ENCODE results near the gene AGPAT4.

The AGPAT4 gene

DNA sequence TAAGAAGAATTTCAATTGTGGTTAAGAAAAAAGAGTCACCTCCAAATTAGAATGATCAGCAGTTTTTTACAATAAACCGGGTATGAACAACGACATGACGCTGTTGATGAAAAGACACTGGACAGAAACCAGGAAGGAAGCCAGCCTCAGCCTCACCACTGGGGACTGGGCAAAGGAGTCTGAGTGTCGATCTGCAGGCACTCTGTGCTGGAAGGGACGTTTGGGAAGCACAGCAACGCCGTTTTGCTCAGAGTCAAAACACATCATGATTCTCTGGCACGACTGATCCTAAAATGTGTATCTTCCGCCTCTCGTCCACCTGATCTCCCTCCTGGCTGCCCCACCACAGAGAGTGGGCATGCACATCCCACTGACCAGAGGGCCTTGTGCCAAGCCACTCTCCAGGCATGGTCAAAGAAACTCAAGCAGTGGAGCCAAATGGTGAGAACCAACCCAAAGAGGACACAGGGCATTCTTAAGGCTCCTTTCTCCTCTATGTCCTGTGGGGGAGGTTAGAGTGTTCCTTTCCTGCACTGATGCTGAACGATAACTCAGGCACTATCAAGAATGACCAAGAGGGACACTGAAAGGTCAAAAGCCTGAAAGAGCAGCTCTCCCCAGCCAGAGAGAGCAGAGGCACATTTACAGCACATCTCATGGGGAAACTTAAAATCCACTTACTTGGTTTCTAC lies 68.8 kb downstream of the AGPAT4 start:
- H3K79me1 ChIP-seq (ENCODE audit: low read length) = no peaks in the 10 kb centered on the region
- H3K4me3 ChIP-seq (ENCODE audit: low read depth, low read length) = no peak overlapping the region
- H4K12ac ChIP-seq (ENCODE audit: low read depth, low read length) = no peak overlapping the region
- H3K14ac ChIP-seq (ENCODE audit: low read length) = no peak overlapping the region
- no peak overlapping the region for H3K4me2 ChIP-seq (ENCODE audit: low read length)
- no peak overlapping the region for H2BK5ac ChIP-seq (ENCODE audit: low read depth, low read length, poor library complexity)
- H3K27ac ChIP-seq (ENCODE audit: low read depth, low read length) = no peak overlapping the region
- H3K23ac ChIP-seq (ENCODE audit: low read length) = no peak overlapping the region
- no peak for DNase-seq
- H3K79me2 ChIP-seq (ENCODE audit: control insufficient read depth, insufficient read depth, low read length, poor library complexity) = no peaks in the 10 kb centered on the region
- no peak overlapping the region for H2AK5ac ChIP-seq (ENCODE audit: low read length)
- no peak overlapping the region for H2BK12ac ChIP-seq (ENCODE audit: low read length)
- no peaks in the 10 kb centered on the region for H3K9me3 ChIP-seq (ENCODE audit: insufficient read depth, low read depth, low read length)
- no peak overlapping the region for H4K8ac ChIP-seq (ENCODE audit: low read depth, low read length)
- no peak overlapping the region for H3K4ac ChIP-seq (ENCODE audit: low read depth, low read length)
- no peak overlapping the region for H3K9ac ChIP-seq (ENCODE audit: low read length)
- no peak overlapping the region for H2BK120ac ChIP-seq (ENCODE audit: insufficient read depth, low read length, poor library complexity)
- H3K36me3 ChIP-seq (ENCODE audit: control insufficient read depth in 1 of 2, insufficient read depth in 2 of 2, low read length in 2 of 2) = peaks cover 0 to 1% of the 10 kb centered on the region in 2 experiments
- H3K18ac ChIP-seq (ENCODE audit: low read length) = no peak overlapping the region
- no peak overlapping the region for H2AFZ ChIP-seq (ENCODE audit: insufficient read depth, low read length, poor library complexity)
- no CpG with 5 or more reads among the region's 11 CpGs for WGBS (ENCODE audit: extremely low coverage, insufficient coverage, insufficient read length)
- no peaks in the 10 kb centered on the region for H3K4me1 ChIP-seq (ENCODE audit: control insufficient read depth in 1 of 2, insufficient read depth in 2 of 2, low read length in 2 of 2)
- no peak overlapping the region for H4K91ac ChIP-seq (ENCODE audit: low read depth, low read length)
- H3K27me3 ChIP-seq (ENCODE audit: insufficient read depth, low read length) = no peaks in the 10 kb centered on the region

DNA sequence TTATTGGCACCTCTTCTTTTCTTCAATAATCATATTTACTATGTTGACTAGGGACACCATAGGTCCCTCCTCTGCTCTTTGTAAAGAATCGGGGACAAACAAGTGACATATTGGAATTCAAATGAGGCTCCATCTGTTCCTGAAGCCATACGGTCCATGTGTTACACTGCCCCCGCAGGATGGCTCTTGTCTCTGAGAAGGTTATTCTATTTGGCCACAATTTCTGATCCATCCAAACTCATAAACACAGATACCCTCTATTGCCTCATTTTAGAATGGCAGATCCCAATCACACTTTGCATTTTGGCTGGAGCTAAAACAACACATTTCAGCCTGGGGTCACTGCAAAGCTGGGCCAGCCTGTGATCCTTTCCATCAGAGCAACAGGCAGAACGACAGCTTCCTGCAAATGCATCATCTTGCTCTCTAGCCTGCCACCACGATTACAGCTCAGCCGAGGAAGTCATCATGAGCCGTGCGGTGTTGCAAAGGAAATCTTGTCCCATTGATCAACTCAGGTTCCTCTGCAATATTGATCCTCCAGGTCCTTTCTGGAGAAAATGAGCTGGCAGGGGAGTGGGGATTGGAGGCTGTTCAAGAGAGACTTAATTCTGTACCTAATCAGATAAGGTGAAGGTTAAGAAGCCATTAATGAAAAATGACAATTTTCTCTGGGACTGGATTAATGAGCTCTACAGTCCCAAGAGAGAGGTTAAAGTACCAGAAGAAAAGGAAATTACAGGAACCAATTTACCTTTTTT lies 73.1 kb downstream of the AGPAT4 start:
- WGBS (ENCODE audit: extremely low coverage, insufficient coverage, insufficient read length) = no CpG with 5 or more reads among the region's 8 CpGs
- no peak overlapping the region for H4K12ac ChIP-seq (ENCODE audit: low read depth, low read length)
- H3K14ac ChIP-seq (ENCODE audit: low read length) = no peak overlapping the region
- H3K4me3 ChIP-seq (ENCODE audit: low read depth, low read length) = no peak overlapping the region
- H2AK5ac ChIP-seq (ENCODE audit: low read length) = no peak overlapping the region
- H2AFZ ChIP-seq (ENCODE audit: insufficient read depth, low read length, poor library complexity) = no peak overlapping the region
- H3K18ac ChIP-seq (ENCODE audit: low read length) = no peak overlapping the region
- no peak overlapping the region for H3K27ac ChIP-seq (ENCODE audit: low read depth, low read length)
- peaks cover 0 to 3% of the 10 kb centered on the region in 2 experiments for H3K36me3 ChIP-seq (ENCODE audit: control insufficient read depth in 1 of 2, insufficient read depth in 2 of 2, low read length in 2 of 2)
- no peak overlapping the region for H4K91ac ChIP-seq (ENCODE audit: low read depth, low read length)
- no peak overlapping the region for H2BK120ac ChIP-seq (ENCODE audit: insufficient read depth, low read length, poor library complexity)
- no peak overlapping the region for H3K23ac ChIP-seq (ENCODE audit: low read length)
- H3K4me1 ChIP-seq (ENCODE audit: control insufficient read depth in 1 of 2, insufficient read depth in 2 of 2, low read length in 2 of 2) = peaks cover 0 to 5% of the 10 kb centered on the region in 2 experiments
- H4K8ac ChIP-seq (ENCODE audit: low read depth, low read length) = no peak overlapping the region
- no peak overlapping the region for H2BK5ac ChIP-seq (ENCODE audit: low read depth, low read length, poor library complexity)
- no peak overlapping the region for H3K4me2 ChIP-seq (ENCODE audit: low read length)
- H2BK12ac ChIP-seq (ENCODE audit: low read length) = no peak overlapping the region
- no peak overlapping the region for H3K9ac ChIP-seq (ENCODE audit: low read length)
- H3K27me3 ChIP-seq (ENCODE audit: insufficient read depth, low read length) = no peaks in the 10 kb centered on the region
- no peak overlapping the region for H3K4ac ChIP-seq (ENCODE audit: low read depth, low read length)
- no peaks in the 10 kb centered on the region for H3K79me2 ChIP-seq (ENCODE audit: control insufficient read depth, insufficient read depth, low read length, poor library complexity)
- H3K9me3 ChIP-seq (ENCODE audit: insufficient read depth, low read depth, low read length) = peaks cover 1% of the 10 kb centered on the region
- no peaks in the 10 kb centered on the region for H3K79me1 ChIP-seq (ENCODE audit: low read length)
- no peak for DNase-seq

GRCh38 chr6:161199850-161200249 lies 74.0 kb downstream of the AGPAT4 start:
- Histone ChIP-seq H3K27me3 (ENCODE audit: insufficient read depth, low read length) (no peaks in the 10 kb centered on the region), H2BK5ac (ENCODE audit: low read depth, low read length, poor library complexity) (no peak overlapping the region), H2BK12ac (ENCODE audit: low read length) (no peak overlapping the region), H3K9me3 (ENCODE audit: insufficient read depth, low read depth, low read length) (peaks cover 1% of the 10 kb centered on the region), H4K12ac (ENCODE audit: low read depth, low read length) (no peak overlapping the region), H3K9ac (ENCODE audit: low read length) (no peak overlapping the region), H3K27ac (ENCODE audit: low read depth, low read length) (no peak overlapping the region), H2AK5ac (ENCODE audit: low read length) (no peak overlapping the region), H3K4ac (ENCODE audit: low read depth, low read length) (no peak overlapping the region), H3K14ac (ENCODE audit: low read length) (no peak overlapping the region), H2AFZ (ENCODE audit: insufficient read depth, low read length, poor library complexity) (no peak overlapping the region), H3K4me2 (ENCODE audit: low read length) (no peak overlapping the region), H3K23ac (ENCODE audit: low read length) (no peak overlapping the region), H3K79me1 (ENCODE audit: low read length) (no peaks in the 10 kb centered on the region), H2BK120ac (ENCODE audit: insufficient read depth, low read length, poor library complexity) (no peak overlapping the region), H3K79me2 (ENCODE audit: control insufficient read depth, insufficient read depth, low read length, poor library complexity) (no peaks in the 10 kb centered on the region), H4K8ac (ENCODE audit: low read depth, low read length) (no peak overlapping the region), H3K18ac (ENCODE audit: low read length) (no peak overlapping the region), H3K36me3 (ENCODE audit: control insufficient read depth in 1 of 2, insufficient read depth in 2 of 2, low read length in 2 of 2) (peaks cover 0 to 3% of the 10 kb centered on the region in 2 experiments), H4K91ac (ENCODE audit: low read depth, low read length) (no peak overlapping the region), H3K4me3 (ENCODE audit: low read depth, low read length) (no peak overlapping the region), H3K4me1 (ENCODE audit: control insufficient read depth in 1 of 2, insufficient read depth in 2 of 2, low read length in 2 of 2) (peaks cover 0 to 5% of the 10 kb centered on the region in 2 experiments)
- WGBS (ENCODE audit: extremely low coverage, insufficient coverage, insufficient read length) = no CpG with 5 or more reads among the region's 4 CpGs
- DNase-seq = no peak

DNA sequence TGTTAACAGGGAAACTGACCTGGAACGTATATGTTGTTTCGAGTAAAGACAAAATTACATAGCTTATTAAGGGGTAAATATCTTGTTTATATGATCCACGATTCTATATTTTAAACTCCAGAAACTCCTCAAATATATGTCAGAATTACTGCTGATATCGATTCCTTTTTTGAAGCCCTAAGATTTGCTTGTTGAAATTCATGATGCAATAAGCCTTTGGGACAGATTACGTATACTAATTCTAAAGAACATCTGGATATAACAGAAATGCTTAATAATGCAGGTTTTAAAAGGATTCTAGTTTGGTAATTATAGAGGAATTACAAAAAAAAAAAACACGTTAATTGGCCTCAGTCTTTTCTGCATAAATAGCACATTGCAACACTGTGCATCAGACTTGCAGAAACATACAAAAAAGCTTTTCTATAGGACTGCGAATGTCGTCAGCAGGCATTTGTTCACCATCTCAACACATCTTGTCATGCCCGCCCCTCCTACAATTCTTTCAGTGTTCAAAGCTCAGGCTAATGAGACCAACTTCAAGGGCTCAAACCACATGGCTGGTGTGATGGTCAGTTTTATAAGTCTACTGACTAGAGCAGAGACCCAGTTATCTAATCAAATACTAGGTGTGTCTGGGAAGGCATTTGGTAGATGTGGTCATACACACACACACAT lies 74.9 kb downstream of the AGPAT4 start:
- Histone ChIP-seq H3K79me1 (ENCODE audit: low read length) (no peaks in the 10 kb centered on the region), H3K4me3 (ENCODE audit: low read depth, low read length) (no peak overlapping the region), H2AFZ (ENCODE audit: insufficient read depth, low read length, poor library complexity) (no peak overlapping the region), H4K8ac (ENCODE audit: low read depth, low read length) (no peak overlapping the region), H3K9me3 (ENCODE audit: insufficient read depth, low read depth, low read length) (peaks cover 1% of the 10 kb centered on the region), H3K4ac (ENCODE audit: low read depth, low read length) (no peak overlapping the region), H3K27ac (ENCODE audit: low read depth, low read length) (no peak overlapping the region), H3K27me3 (ENCODE audit: insufficient read depth, low read length) (no peaks in the 10 kb centered on the region), H4K12ac (ENCODE audit: low read depth, low read length) (no peak overlapping the region), H2BK12ac (ENCODE audit: low read length) (no peak overlapping the region), H2BK120ac (ENCODE audit: insufficient read depth, low read length, poor library complexity) (no peak overlapping the region), H3K14ac (ENCODE audit: low read length) (no peak overlapping the region), H3K36me3 (ENCODE audit: control insufficient read depth in 1 of 2, insufficient read depth in 2 of 2, low read length in 2 of 2) (peaks cover 0 to 3% of the 10 kb centered on the region in 2 experiments), H2AK5ac (ENCODE audit: low read length) (no peak overlapping the region), H3K4me1 (ENCODE audit: control insufficient read depth in 1 of 2, insufficient read depth in 2 of 2, low read length in 2 of 2) (peaks cover 0 to 5% of the 10 kb centered on the region in 2 experiments), H3K4me2 (ENCODE audit: low read length) (no peak overlapping the region), H4K91ac (ENCODE audit: low read depth, low read length) (no peak overlapping the region), H3K23ac (ENCODE audit: low read length) (no peak overlapping the region), H3K9ac (ENCODE audit: low read length) (no peak overlapping the region), H2BK5ac (ENCODE audit: low read depth, low read length, poor library complexity) (no peak overlapping the region), H3K79me2 (ENCODE audit: control insufficient read depth, insufficient read depth, low read length, poor library complexity) (no peaks in the 10 kb centered on the region), H3K18ac (ENCODE audit: low read length) (no peak overlapping the region)
- WGBS (ENCODE audit: extremely low coverage, insufficient coverage, insufficient read length) = no CpG with 5 or more reads among the region's 9 CpGs
- DNase-seq = no peak

All from trophoblast cell (in vitro differentiated cells and primary cell).